Measurements from ENCODE around the gene ATP6V1E1.

ATP6V1E1 gene

GRCh38 chr22:17633217-17633997, 4.9 kb upstream of the ATP6V1E1 start:
- DNase-seq, result no peak

GRCh38 chr22:17631076-17631565, 2.6 kb upstream of the ATP6V1E1 start:
- DNase-seq, result no peak

- DNase-seq, result no peak
Measured at GRCh38 chr22:17629641-17630040, 1.1 kb upstream of the ATP6V1E1 start.

DNA sequence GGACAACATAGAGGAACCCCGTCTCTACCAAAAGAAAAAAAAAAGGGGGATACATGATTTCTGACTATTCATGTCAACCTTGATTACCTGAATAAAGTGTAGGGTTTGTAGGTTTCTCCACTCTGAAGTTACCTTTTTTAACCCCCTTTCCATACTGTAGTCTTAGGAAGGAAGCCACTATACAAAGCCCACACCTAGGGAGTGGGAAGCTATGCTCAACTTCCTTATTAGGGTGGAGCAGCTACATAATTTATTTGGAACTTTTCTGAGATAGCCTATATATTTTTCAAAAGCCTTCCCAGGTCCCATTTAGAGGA, 582 bp upstream of the ATP6V1E1 start:
- DNase-seq, result no peak

GRCh38 chr22:17627961-17628405, 566 bp downstream of the ATP6V1E1 start:
- no peak for DNase-seq

GRCh38 chr22:17613280-17613679, 15.3 kb downstream of the ATP6V1E1 start:
- no peak for DNase-seq

DNA sequence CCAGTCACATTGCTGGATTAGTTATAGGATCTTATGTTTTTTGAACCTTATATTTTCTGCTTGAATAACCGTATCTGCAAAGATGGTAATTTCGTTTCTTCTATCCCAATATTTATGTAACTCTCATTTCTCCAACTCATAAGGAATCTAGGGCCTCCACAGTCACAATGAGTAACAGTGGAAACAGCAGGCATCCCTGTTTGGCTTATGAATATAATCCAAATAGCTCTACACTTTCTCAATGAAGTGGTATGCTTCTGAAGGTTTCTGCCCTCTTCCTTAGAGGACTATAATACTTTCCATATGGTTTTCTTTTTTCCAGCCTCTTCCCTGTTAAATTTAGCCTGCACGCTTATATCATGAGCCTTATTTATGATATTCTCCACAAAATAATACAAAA, 16.5 kb downstream of the ATP6V1E1 start:
- DNase-seq, result no peak

- DNase-seq, result no peak
Measured at GRCh38 chr22:17607891-17608521, 20.5 kb downstream of the ATP6V1E1 start.

- DNase-seq, result no peak
Measured at GRCh38 chr22:17606496-17606895, 22.1 kb downstream of the ATP6V1E1 start.

- DNase-seq, result no peak
Measured at GRCh38 chr22:17603668-17604067, 24.9 kb downstream of the ATP6V1E1 start.

DNA sequence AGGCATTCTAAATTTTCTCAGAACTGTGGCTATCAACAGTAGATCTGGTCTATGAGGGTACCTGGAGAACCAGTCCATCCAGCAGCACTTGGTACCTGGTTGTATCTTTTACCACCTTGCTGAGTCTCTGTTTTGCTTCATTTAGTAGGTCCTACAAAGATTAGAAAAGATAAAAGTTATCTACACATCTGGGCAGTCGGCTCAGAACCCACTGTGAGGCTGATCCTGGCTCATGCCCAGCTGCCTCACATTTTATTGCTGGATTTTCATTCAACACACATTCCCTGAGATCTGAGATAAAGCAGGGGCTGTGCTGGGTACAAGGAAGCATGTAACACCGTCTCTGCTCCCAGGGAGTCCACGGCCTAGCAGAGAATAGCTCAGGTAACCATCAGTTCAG, 27.5 kb downstream of the ATP6V1E1 start:
- no peak for DNase-seq

- no peak for DNase-seq
Measured at GRCh38 chr22:17598318-17598717, 30.2 kb downstream of the ATP6V1E1 start.

- DNase-seq, result no peak
Measured at GRCh38 chr22:17597217-17597616, 31.3 kb downstream of the ATP6V1E1 start.

DNA sequence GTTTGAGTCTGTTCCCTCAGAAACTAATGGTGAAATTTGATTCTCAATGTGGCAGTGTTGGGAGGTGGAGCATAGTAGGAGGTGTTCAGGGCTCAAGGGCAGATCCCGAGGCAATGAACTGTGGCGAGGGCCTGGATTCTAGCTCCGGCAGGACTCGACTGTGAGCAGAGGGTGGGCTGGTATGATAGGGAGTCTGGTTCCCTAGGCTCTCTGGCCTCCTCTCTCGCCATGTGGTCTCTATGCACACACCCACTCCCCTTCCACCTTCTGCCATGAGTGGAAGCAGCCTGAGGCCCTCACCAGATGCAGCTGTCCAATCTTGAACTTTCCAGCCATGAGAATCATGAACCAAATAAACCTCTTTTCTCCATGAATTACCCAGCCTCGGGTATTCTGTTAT, 32.3 kb downstream of the ATP6V1E1 start:
- no peak for DNase-seq

DNA sequence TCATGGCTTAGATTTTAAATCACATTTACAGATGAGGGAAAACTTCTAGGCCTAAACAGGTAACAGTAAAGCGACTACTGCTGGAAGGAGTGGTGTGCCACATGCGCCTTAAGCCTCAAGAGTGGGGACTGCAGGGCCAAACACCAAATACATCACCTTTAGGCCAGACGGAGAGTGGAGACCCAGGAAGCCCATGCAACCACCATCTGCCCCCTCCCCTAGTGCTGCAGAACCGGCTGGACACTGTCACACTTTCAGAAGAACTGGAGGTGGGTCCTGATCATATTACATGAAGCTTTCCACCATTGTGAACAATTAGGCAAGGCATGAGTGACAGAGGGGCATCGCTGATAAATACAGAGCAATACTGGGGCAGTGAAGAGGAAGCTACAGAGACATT, 36.3 kb downstream of the ATP6V1E1 start:
- DNase-seq, result no peak

- DNase-seq, result no peak
Measured at GRCh38 chr22:17590586-17590985, 38.0 kb downstream of the ATP6V1E1 start.

- DNase-seq, result no peak
Measured at GRCh38 chr22:17589810-17590375, 38.7 kb downstream of the ATP6V1E1 start.

DNA sequence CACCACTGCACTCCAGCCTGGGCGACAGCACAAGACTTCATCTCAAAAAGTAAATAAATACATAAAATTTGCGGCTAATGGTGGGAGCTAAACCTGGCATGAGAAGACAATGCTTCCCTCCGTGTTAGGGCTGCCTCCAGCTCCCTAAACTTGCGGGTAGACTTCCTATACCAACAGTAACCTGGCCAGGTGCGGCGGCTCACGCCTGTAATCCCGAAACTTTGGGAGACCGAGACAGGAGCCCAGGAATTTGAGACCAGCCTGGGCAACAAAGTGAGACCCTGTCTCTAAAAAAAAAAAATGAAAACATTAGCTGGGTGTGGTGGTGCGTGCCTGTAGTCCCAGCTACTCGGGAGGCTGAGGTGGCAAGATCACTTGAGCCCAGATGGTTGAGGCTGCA, 39.9 kb downstream of the ATP6V1E1 start:
- no peak for DNase-seq

GRCh38 chr22:17587629-17588028, 40.9 kb downstream of the ATP6V1E1 start:
- DNase-seq, result no peak

DNA sequence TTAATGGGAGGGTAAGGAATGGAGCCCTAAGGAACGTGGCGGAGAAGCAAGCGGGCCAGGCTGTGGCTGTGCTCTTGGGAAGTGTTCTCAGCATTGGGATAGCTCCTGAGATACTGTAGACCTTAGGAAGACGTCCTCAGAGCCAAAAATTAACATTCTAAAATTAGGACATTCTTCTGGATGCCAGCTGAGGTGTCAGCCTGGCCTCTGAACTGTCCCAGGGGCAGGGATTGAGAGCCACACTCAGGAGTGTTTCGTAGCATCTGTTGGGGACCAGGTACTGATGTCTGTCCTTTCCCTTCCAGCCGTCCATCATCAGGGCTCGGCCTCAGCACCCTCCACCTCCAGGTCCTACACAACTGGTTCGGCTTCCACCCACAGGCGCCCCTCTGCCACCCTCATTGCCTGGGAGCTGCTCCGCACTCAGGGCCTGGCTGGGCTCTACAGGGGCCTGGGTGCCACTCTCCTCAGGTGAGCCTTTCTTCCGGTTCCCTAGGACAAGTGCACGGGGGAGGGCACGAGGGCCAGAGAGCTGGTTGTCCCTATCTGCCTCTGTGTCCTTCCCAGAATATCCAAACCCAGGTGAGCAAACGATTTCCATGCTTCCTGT, 41.6 kb downstream of the ATP6V1E1 start:
- no peak for DNase-seq

- DNase-seq, result no peak
Measured at GRCh38 chr22:17583151-17583550, 45.4 kb downstream of the ATP6V1E1 start.

DNA sequence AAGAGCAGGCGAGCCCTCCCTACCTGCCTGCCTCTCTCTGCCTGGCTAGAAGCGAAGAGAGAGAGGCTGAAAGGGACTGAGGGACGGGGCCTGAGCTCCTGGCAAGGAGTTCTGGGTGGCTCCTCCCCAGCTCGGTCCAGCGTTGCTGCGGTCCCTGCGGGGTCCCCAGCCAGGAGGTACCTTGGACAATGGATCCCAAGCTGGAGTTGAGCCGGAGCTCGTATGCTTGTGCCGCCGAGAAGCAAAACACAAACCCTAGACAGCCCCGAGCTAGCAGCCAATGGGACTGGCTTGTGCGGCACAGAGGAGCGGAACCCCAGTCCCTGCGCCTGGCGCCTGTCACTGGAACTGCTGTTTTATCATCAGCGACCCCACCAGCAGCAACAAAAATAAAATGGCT, 46.9 kb downstream of the ATP6V1E1 start:
- no peak for DNase-seq

DNA sequence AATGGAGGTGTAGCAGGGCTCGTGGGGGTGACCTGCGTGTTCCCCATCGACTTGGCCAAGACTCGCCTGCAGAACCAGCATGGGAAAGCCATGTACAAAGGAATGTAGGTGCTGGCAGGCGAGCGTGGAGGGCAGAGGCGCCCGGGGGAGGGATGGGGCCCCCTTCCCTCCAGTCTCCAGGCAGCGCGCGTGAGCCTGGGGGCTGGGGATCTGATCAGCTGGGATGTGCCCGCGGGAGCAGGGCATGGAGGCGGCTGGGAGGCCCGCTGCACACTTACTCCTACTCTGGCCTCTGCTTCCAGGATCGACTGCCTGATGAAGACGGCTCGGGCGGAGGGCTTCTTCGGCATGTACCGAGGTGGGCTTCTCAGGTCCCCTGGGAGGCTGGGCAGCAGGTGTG, 47.5 kb downstream of the ATP6V1E1 start:
- no peak for DNase-seq

All from NCI-H187 (cell line).